A549 (cell line): Measurements from ENCODE around the gene ZNF710.

ENCODE experiments used
- CBX2 ChIP-seq: fragments of 200-600 bp; sonication (generic); IDR thresholded peaks from 2 replicates; pipeline ENCODE4 v1.6.1; 2016; ENCODE audit warnings: low read depth, mild to moderate bottlenecking, borderline replicate concordance
- CHD4 ChIP-seq: fragments of 200-600 bp; sonication (generic); IDR thresholded peaks from 2 replicates; pipeline ENCODE4 v1.6.1; 2016; ENCODE audit warnings: antibody characterized with exemption, mild to moderate bottlenecking, borderline replicate concordance
- POLR2A ChIP-seq: IDR thresholded peaks from 2 replicates; pipeline ENCODE4 v1.6.1; 2012; ENCODE audit warnings: mild to moderate bottlenecking, low read length
- TF ChIP-seq, protein P1 (sequence below): fragments of >200 bp; sonication (Bioruptor Twin); formaldehyde crosslinking; IDR thresholded peaks from 3 replicates; pipeline ENCODE4 v1.5.1; 2016
- TF ChIP-seq, protein P2 (sequence below): IDR thresholded peaks from 2 replicates; pipeline ENCODE4 v1.6.1; 2012

DNA sequence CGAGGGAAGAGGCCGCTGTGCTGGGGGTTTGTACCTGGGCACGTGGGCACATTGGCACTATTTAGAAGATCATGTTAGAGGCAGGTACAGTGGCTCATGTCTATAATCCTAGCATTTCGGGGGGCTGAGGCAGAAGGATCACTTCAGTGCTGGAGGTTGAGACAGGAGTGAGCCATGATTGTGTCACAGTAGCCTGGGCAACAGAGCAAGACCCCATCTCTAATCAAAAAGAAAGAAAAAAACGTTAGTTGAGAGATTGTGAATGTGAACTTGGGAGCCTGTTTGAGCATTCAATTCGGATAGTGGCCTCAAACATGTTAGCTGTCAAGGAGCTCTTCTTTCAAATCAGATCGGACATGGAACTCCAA, 64.5 kb downstream of the ZNF710 start:
- TF ChIP-seq, protein P1, sequence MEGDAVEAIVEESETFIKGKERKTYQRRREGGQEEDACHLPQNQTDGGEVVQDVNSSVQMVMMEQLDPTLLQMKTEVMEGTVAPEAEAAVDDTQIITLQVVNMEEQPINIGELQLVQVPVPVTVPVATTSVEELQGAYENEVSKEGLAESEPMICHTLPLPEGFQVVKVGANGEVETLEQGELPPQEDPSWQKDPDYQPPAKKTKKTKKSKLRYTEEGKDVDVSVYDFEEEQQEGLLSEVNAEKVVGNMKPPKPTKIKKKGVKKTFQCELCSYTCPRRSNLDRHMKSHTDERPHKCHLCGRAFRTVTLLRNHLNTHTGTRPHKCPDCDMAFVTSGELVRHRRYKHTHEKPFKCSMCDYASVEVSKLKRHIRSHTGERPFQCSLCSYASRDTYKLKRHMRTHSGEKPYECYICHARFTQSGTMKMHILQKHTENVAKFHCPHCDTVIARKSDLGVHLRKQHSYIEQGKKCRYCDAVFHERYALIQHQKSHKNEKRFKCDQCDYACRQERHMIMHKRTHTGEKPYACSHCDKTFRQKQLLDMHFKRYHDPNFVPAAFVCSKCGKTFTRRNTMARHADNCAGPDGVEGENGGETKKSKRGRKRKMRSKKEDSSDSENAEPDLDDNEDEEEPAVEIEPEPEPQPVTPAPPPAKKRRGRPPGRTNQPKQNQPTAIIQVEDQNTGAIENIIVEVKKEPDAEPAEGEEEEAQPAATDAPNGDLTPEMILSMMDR, result no peak
- TF ChIP-seq POLR2A, result no peak
- TF ChIP-seq, protein P2, sequence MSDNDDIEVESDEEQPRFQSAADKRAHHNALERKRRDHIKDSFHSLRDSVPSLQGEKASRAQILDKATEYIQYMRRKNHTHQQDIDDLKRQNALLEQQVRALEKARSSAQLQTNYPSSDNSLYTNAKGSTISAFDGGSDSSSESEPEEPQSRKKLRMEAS, result no peak
- no peak for TF ChIP-seq CBX2
- no peak for TF ChIP-seq CHD4
